ENCODE results near the gene ABHD5. TPM values are rescaled to one million over a fixed set of nuclear protein-coding genes. Genes with fewer than 3 reads are reported as not detected.
A peak's percentile ranks its signal among the peaks of the same experiment; 100 is the strongest.

ABHD5 gene
- total RNA-seq, 1 donor from 2014 or later, result 25.4 TPM

GRCh38 chr3:43736558-43737440 is 46.1 kb downstream of the ABHD5 start:
- no peak for ATAC-seq
- DNase-seq (ENCODE audit: missing footprints), result no peak
- intact Hi-C loops (cut with DNase I), result no loop called here

GRCh38 chr3:43738305-43738704 is 47.6 kb downstream of the ABHD5 start:
- DNase-seq (ENCODE audit: missing footprints) (no peak), ATAC-seq (no peak)
- intact Hi-C loops (cut with DNase I), result no loop called here

GRCh38 chr3:43742920-43743319 is 52.2 kb downstream of the ABHD5 start:
- intact Hi-C loops (cut with DNase I), result no loop called here
- ATAC-seq (no peak), DNase-seq (ENCODE audit: missing footprints) (no peak)

- ATAC-seq, result peak; percentile 8
- no peak for DNase-seq (ENCODE audit: missing footprints)
- intact Hi-C loops (cut with DNase I), result no loop called here
These were observed 56.9 kb downstream of the ABHD5 start for GRCh38 chr3:43747641-43748040.

GRCh38 chr3:43748179-43748578 is 57.4 kb downstream of the ABHD5 start:
- ATAC-seq, result no peak
- DNase-seq (ENCODE audit: missing footprints), result no peak
- intact Hi-C loops (cut with DNase I), result no loop called here

GRCh38 chr3:43748645-43749044 is 57.9 kb downstream of the ABHD5 start:
- intact Hi-C loops (cut with DNase I), result no loop called here
- DNase-seq (ENCODE audit: missing footprints) (no peak), ATAC-seq (no peak)

- intact Hi-C loops (cut with DNase I), result loop anchor here (5.0 kb wide), 1 partner anchor 371 kb away; no protein-coding TSS in a partner anchor
- ATAC-seq, result no peak
These were observed 62.2 kb downstream of the ABHD5 start for GRCh38 chr3:43752905-43753304.

GRCh38 chr3:43753741-43754715 is 63.3 kb downstream of the ABHD5 start:
- ATAC-seq, result no peak
- intact Hi-C loops (cut with DNase I), result loop anchor here (5.0 kb wide), 1 partner anchor 372 kb away; no protein-coding TSS in a partner anchor
- DNase-seq (ENCODE audit: missing footprints), result no peak

More at GRCh38 chr3:43752905-43753304, 62.2 kb downstream of the ABHD5 start:
- DNase-seq (ENCODE audit: missing footprints), result no peak

GRCh38 chr3:43755516-43756200 is 64.9 kb downstream of the ABHD5 start:
- DNase-seq (ENCODE audit: missing footprints) (no peak), ATAC-seq (no peak)
- intact Hi-C loops (cut with DNase I), result loop anchor here (5.0 kb wide), 1 partner anchor 63 kb away; the partner anchor contains the start of gene ABHD5

GRCh38 chr3:43757666-43758321 is 67.1 kb downstream of the ABHD5 start:
- intact Hi-C loops (cut with DNase I), result loop anchor here (5.0 kb wide), 1 partner anchor 65 kb away; the partner anchor contains the start of gene ABHD5
- DNase-seq (ENCODE audit: missing footprints) (no peak), ATAC-seq (no peak)

- DNase-seq (ENCODE audit: missing footprints) (no peak), ATAC-seq (peak; percentile 38)
- intact Hi-C loops (cut with DNase I), result loop anchor here (5.0 kb wide), 1 partner anchor 66 kb away; the partner anchor contains the start of gene ABHD5
These were observed 68.0 kb downstream of the ABHD5 start for GRCh38 chr3:43758592-43759225.

GRCh38 chr3:43759297-43759782 is 68.6 kb downstream of the ABHD5 start:
- ATAC-seq (peak; percentile 70), DNase-seq (ENCODE audit: missing footprints) (no peak)
- intact Hi-C loops (cut with DNase I), result loop anchor here (5.0 kb wide), 1 partner anchor 67 kb away; the partner anchor contains the start of gene ABHD5

GRCh38 chr3:43759938-43760337 is 69.2 kb downstream of the ABHD5 start:
- no peak for ATAC-seq
- no peak for DNase-seq (ENCODE audit: missing footprints)
- intact Hi-C loops (cut with DNase I), result loop anchor here (5.0 kb wide), 1 partner anchor 68 kb away; the partner anchor contains the start of gene ABHD5

GRCh38 chr3:43760938-43761337 is 70.2 kb downstream of the ABHD5 start:
- no peak for DNase-seq (ENCODE audit: missing footprints)
- no peak for ATAC-seq
- intact Hi-C loops (cut with DNase I), result no loop called here

GRCh38 chr3:43762451-43762850 is 71.7 kb downstream of the ABHD5 start:
- intact Hi-C loops (cut with DNase I), result no loop called here
- ATAC-seq, result no peak
- no peak for DNase-seq (ENCODE audit: missing footprints)

GRCh38 chr3:43764056-43764455 is 73.3 kb downstream of the ABHD5 start:
- intact Hi-C loops (cut with DNase I), result no loop called here

GRCh38 chr3:43764471-43764870 is 73.7 kb downstream of the ABHD5 start:
- DNase-seq (ENCODE audit: missing footprints) (no peak), ATAC-seq (no peak)
- intact Hi-C loops (cut with DNase I), result no loop called here

More at GRCh38 chr3:43764056-43764455, 73.3 kb downstream of the ABHD5 start:
- ATAC-seq (no peak), DNase-seq (ENCODE audit: missing footprints) (no peak)
